ENCODE measurements around the gene HP.

DNA sequence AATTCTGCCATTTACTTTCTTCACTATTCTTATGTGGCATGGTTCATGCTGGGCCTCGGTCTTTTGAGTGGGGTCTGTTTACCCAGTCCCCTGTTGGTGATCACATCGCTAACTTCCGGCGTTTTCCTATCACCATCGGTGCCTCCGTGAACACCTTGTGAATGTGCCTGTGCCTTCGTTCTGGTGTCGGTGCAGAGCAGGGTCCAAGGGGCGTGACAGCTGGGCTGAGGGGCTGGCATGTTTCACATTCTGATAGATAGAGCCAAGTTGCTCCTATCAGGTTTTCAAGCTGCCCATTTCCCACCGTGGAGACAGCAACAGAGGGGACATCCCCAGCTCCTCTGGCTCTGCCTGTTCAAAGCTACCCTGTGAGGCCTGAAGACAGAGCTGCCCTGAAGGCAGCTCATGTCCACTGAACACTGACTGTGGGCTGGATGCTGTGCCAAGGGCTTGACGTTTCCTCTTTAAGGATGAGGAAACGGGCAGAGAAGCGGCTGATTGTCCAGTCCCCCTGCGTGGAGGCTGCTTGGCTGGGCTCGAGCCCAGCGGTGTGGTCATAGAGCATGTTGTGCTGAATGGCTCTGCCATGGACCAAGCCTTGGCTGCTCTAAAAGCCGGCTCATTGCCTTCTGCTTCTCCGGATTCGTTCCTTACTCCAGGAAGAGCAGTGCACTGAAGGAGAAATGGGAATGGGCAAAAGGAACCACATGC lies 28.7 kb upstream of the HP start:
- TF ChIP-seq, protein P1, sequence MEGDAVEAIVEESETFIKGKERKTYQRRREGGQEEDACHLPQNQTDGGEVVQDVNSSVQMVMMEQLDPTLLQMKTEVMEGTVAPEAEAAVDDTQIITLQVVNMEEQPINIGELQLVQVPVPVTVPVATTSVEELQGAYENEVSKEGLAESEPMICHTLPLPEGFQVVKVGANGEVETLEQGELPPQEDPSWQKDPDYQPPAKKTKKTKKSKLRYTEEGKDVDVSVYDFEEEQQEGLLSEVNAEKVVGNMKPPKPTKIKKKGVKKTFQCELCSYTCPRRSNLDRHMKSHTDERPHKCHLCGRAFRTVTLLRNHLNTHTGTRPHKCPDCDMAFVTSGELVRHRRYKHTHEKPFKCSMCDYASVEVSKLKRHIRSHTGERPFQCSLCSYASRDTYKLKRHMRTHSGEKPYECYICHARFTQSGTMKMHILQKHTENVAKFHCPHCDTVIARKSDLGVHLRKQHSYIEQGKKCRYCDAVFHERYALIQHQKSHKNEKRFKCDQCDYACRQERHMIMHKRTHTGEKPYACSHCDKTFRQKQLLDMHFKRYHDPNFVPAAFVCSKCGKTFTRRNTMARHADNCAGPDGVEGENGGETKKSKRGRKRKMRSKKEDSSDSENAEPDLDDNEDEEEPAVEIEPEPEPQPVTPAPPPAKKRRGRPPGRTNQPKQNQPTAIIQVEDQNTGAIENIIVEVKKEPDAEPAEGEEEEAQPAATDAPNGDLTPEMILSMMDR (IDR thresholded peaks at IDR 0.05) = no peak
- TF ChIP-seq EP300 (IDR thresholded peaks at IDR 0.05) (no peak), POLR2A (IDR thresholded peaks at IDR 0.05) (no peak), POLR2AphosphoS5 (IDR thresholded peaks at IDR 0.05) (no peak)
